Fibroblast of lung (primary cell): ENCODE data around the gene ZNF775. TPM values are rescaled to one million over a fixed set of nuclear protein-coding genes. Genes with fewer than 3 reads are reported as not detected.

Experiments
- DNase-seq, 2 donors: peaks; one replicate each; pipeline versions ENCODE4 v3.0.0 to v3.0.0-alpha.2; 2010; ENCODE audit warnings: low read depth in 2 of 2
- H2AFZ ChIP-seq: 2 replicates; pipeline ENCODE4 v1.5.1; 2012; ENCODE audit warnings: low read length, control low read depth, inconsistent platforms
- H3K27ac ChIP-seq: 2 replicates; pipeline ENCODE4 v1.5.1; 2011; ENCODE audit warnings: low read length, control low read depth; ENCODE audit not compliant: insufficient read depth
- H3K27me3 ChIP-seq: 2 replicates; pipeline ENCODE4 v1.5.1; 2011; ENCODE audit warnings: mild to moderate bottlenecking, low read length; ENCODE audit not compliant: control insufficient read depth, insufficient read depth
- H3K36me3 ChIP-seq: 2 replicates; pipeline ENCODE4 v1.5.1; 2011; ENCODE audit warnings: low read length; ENCODE audit not compliant: control insufficient read depth, insufficient read depth
- H3K4me1 ChIP-seq: 2 replicates; pipeline ENCODE4 v1.5.1; 2011; ENCODE audit warnings: low read length; ENCODE audit not compliant: control insufficient read depth, insufficient read depth; ENCODE audit errors: extremely low read depth
- H3K4me2 ChIP-seq: 2 replicates; pipeline ENCODE4 v1.5.1; 2011; ENCODE audit warnings: low read length, control low read depth; ENCODE audit not compliant: insufficient read depth; ENCODE audit errors: extremely low read depth
- H3K4me3 ChIP-seq, 4 experiments: fragments of 200-600 bp in 1 of 4; sonication (generic) in 1 of 4; replicated peaks in 1 of 4; 2 replicates each; pipeline ENCODE4 v1.5.1; 2011 to 2016; ENCODE audit warnings: low read length in 4 of 4, low read depth in 3 of 4, mild to moderate bottlenecking in 3 of 4, control low read depth in 2 of 4, inconsistent platforms in 1 of 4, mixed read lengths in 1 of 4; ENCODE audit not compliant: insufficient read depth in 1 of 4; ENCODE audit errors: control extremely low read depth in 1 of 4
- H3K79me2 ChIP-seq: 2 replicates; pipeline ENCODE4 v1.5.1; 2012; ENCODE audit warnings: mild to moderate bottlenecking, low read length, inconsistent platforms; ENCODE audit not compliant: control insufficient read depth, insufficient read depth
- H3K9ac ChIP-seq: 2 replicates; pipeline ENCODE4 v1.5.1; 2011; ENCODE audit warnings: mild to moderate bottlenecking, low read length, control low read depth; ENCODE audit not compliant: insufficient read depth
- H3K9me3 ChIP-seq: 2 replicates; pipeline ENCODE4 v1.5.1; 2012; ENCODE audit warnings: low read depth, low read length; ENCODE audit not compliant: control insufficient read depth, insufficient read depth
- H4K20me1 ChIP-seq: 2 replicates; pipeline ENCODE4 v1.5.1; 2011; ENCODE audit warnings: low read length; ENCODE audit not compliant: control insufficient read depth, insufficient read depth; ENCODE audit errors: extremely low read depth
- EZH2 ChIP-seq: IDR thresholded peaks from 2 replicates; pipeline ENCODE4 v1.5.1; 2012; ENCODE audit warnings: low read length, control low read depth, mild to moderate bottlenecking; ENCODE audit errors: missing control alignments
- polyA plus RNA-seq, 2 donors: library from polyadenylated mRNA; depleted of rRNA in 1 of 2; stranded (reverse) in 1 of 2; unstranded in 1 of 2; fragments of >200 nt; gene quantifications; 2 replicates each; pipeline ENCODE4 v1.2.1, GENCODE V29; 2011 to 2012; ENCODE audit warnings: missing spikeins in 1 of 2
- total RNA-seq: library from RNA; depleted of rRNA; stranded (reverse); fragments of >200 nt; gene quantifications from 2 replicates; pipeline ENCODE4 v1.2.1, GENCODE V29; 2014
- TF ChIP-seq, protein P1 (sequence below), 2 donors: IDR thresholded peaks in 1 of 2; conservative IDR thresholded peaks in 1 of 2; 1 replicate in 1 of 2; 2 replicates in 1 of 2; pipeline ENCODE4 v1.5.1; 2011 to 2012; ENCODE audit warnings: low read length in 2 of 2, control low read depth in 1 of 2, inconsistent platforms in 1 of 2, low read depth in 1 of 2, mild to moderate bottlenecking in 1 of 2

The ZNF775 gene
- total and polyA plus RNA-seq, 2 donors (not counting 1 experiment from before 2014, with no cell fraction given), result 1.2 to 9.6 TPM

DNA sequence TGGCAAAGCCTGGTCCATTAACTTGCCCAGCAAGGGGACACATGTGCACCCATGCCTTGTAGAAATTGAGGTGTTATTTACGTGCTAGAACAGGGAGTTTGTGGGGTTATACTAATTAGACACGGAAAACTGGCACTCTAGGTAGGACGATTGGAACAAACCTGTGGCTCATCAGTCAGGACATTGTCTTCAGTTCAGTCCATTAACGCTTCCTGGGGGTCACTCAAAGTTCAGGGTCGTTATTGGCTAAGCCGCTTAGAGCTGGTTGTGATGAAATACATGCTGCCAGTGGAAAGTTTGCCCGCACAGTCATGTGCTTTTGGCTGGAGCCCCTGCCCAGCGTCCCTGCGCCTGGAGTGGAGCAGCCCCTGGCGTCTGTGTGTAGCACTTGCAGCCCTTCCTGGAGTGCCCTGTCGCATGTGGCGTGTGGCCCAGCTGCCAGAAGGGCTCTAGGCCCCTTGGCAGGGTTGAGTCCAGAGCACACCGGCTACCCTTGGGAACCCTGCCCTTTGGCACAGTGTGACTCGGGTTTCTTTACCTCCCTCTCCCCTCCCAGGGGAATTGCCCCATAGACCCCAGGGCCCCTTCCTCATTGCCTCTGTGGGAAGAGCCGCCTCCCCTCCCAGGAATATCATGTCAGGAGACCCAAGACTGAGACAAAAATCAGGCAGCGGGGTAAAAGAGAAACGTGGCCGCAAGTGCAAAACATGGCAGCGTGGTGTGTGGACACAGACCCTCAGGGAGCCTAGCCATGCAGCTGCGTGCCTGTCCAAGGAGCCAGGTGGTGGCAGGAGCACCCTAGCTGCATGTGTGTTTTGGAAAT is 9.8 kb downstream of the ZNF775 start:
- H3K9me3 ChIP-seq, result no peaks in the 10 kb centered on the region
- H3K9ac ChIP-seq, result no peak overlapping the region
- no peak overlapping the region for H3K27ac ChIP-seq
- no peaks in the 10 kb centered on the region for H3K36me3 ChIP-seq
- H3K4me2 ChIP-seq, result no peak overlapping the region
- peak; percentile 63 to 89 for DNase-seq
- no peaks in the 10 kb centered on the region for H3K27me3 ChIP-seq
- TF ChIP-seq, protein P1, sequence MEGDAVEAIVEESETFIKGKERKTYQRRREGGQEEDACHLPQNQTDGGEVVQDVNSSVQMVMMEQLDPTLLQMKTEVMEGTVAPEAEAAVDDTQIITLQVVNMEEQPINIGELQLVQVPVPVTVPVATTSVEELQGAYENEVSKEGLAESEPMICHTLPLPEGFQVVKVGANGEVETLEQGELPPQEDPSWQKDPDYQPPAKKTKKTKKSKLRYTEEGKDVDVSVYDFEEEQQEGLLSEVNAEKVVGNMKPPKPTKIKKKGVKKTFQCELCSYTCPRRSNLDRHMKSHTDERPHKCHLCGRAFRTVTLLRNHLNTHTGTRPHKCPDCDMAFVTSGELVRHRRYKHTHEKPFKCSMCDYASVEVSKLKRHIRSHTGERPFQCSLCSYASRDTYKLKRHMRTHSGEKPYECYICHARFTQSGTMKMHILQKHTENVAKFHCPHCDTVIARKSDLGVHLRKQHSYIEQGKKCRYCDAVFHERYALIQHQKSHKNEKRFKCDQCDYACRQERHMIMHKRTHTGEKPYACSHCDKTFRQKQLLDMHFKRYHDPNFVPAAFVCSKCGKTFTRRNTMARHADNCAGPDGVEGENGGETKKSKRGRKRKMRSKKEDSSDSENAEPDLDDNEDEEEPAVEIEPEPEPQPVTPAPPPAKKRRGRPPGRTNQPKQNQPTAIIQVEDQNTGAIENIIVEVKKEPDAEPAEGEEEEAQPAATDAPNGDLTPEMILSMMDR (conservative IDR thresholded peaks at IDR 0.05 in 1 of 2, IDR thresholded peaks at IDR 0.05 in 1 of 2; ENCODE audit: low read depth in 1 of 2, low read length in 2 of 2), result peak; percentile 67 to 94
- no peak for TF ChIP-seq EZH2
- H2AFZ ChIP-seq, result no peak overlapping the region
- no peak overlapping the region for H3K4me3 ChIP-seq
- peaks cover 3% of the 10 kb centered on the region for H3K4me1 ChIP-seq
- H4K20me1 ChIP-seq, result no peaks in the 10 kb centered on the region
- H3K79me2 ChIP-seq, result no peaks in the 10 kb centered on the region

DNA sequence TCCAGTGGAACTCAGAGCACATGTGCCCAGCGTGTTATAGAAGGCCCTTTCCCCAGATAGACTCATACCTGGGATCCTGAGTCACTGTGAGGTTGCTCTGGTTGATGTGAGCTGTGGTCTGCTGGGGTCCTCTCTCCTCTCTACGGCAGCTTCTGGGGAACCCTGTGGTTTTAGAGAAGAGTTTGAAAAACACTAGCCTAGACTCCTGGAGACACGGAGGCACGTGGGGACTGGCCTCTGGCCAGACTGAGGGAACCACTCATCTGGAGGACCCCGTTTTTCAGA is 10.3 kb downstream of the ZNF775 start:
- no peaks in the 10 kb centered on the region for H3K27me3 ChIP-seq
- no peaks in the 10 kb centered on the region for H3K9me3 ChIP-seq
- H2AFZ ChIP-seq, result no peak overlapping the region
- no peaks in the 10 kb centered on the region for H4K20me1 ChIP-seq
- no peaks in the 10 kb centered on the region for H3K79me2 ChIP-seq
- no peak overlapping the region for H3K4me3 ChIP-seq
- H3K9ac ChIP-seq, result no peak overlapping the region
- TF ChIP-seq, protein P1 (conservative IDR thresholded peaks at IDR 0.05 in 1 of 2, IDR thresholded peaks at IDR 0.05 in 1 of 2; ENCODE audit: low read depth in 1 of 2, low read length in 2 of 2), result no peak
- no peak for TF ChIP-seq EZH2
- peak in 1 of 2 donors; percentile 45 for DNase-seq
- H3K36me3 ChIP-seq, result no peaks in the 10 kb centered on the region
- H3K4me2 ChIP-seq, result no peak overlapping the region
- peaks cover 3% of the 10 kb centered on the region for H3K4me1 ChIP-seq
- no peak overlapping the region for H3K27ac ChIP-seq

DNA sequence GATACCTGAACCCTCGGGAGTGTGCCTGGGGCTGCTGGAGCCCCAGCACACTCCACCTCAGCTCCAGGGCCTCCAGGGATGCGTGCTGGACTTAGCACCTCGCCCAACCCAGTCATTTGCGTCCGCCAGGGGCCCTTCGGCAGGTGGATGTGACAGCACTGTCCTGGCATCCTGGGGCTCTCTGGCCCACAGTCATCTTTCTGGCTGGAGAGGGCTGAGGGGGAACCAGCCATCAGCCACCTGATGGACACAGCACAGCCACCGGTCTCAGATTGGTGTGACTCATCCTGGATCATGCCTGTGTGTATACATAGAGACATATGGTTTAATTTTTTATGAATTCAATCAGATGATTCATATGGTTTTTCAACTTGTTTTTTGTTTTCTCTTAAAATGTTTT is 11.1 kb downstream of the ZNF775 start:
- peak in 1 of 2 donors; percentile 29 for DNase-seq
- Histone ChIP-seq H3K4me2 (no peak overlapping the region), H3K4me1 (peaks cover 3% of the 10 kb centered on the region), H2AFZ (no peak overlapping the region), H3K27ac (no peak overlapping the region), H3K9ac (no peak overlapping the region), H4K20me1 (no peaks in the 10 kb centered on the region), H3K9me3 (no peaks in the 10 kb centered on the region), H3K27me3 (no peaks in the 10 kb centered on the region), H3K36me3 (no peaks in the 10 kb centered on the region), H3K4me3 (no peak overlapping the region), H3K79me2 (no peaks in the 10 kb centered on the region)
- TF ChIP-seq EZH2, result no peak
- TF ChIP-seq, protein P1 (conservative IDR thresholded peaks at IDR 0.05 in 1 of 2, IDR thresholded peaks at IDR 0.05 in 1 of 2; ENCODE audit: low read depth in 1 of 2, low read length in 2 of 2), result no peak
